Left lung (tissue), 10 donors: ENCODE data around the gene CHD9. TPM values are rescaled to one million over a fixed set of nuclear protein-coding genes. Genes with fewer than 3 reads are reported as not detected.
A peak's percentile ranks its signal among the peaks of the same experiment; 100 is the strongest.

Source experiments
- ATAC-seq: fragments of 200-7000 bp; cut with Tn5 transposase; one replicate; pipeline ENCODE4 v1.9.1; 2020; ENCODE audit warnings: moderate library complexity
- DNase-seq, 4 donors: peaks; one replicate each; pipeline ENCODE4 v3.0.0-alpha.2; 2013 to 2020
- H3K27ac ChIP-seq, 2 donors: fragments of 200-600 bp; sonication (generic) in 1 of 2; one replicate each; pipeline versions ENCODE4 v1.5.0 to v1.8.0; 2020 to 2021
- H3K27me3 ChIP-seq, 2 donors: fragments of 200-600 bp; sonication (generic) in 1 of 2; one replicate each; pipeline versions ENCODE4 v1.5.0 to v1.8.0; 2020 to 2021
- H3K36me3 ChIP-seq, 2 donors: fragments of 200-600 bp; sonication (generic) in 1 of 2; one replicate each; pipeline versions ENCODE4 v1.5.0 to v1.8.0; 2020 to 2021
- H3K4me1 ChIP-seq, 2 donors: fragments of 200-600 bp; one replicate each; pipeline ENCODE4 v1.8.0; 2021
- H3K4me3 ChIP-seq, 2 donors: fragments of 200-600 bp; sonication (generic) in 1 of 2; one replicate each; pipeline versions ENCODE4 v1.5.0 to v1.8.0; 2020 to 2021; ENCODE audit warnings: mild to moderate bottlenecking in 1 of 2
- H3K9me3 ChIP-seq, 2 donors: fragments of 200-600 bp; sonication (generic) in 1 of 2; one replicate each; pipeline versions ENCODE4 v1.5.0 to v1.8.0; 2020 to 2021
- intact Hi-C, 2 donors: fragments of 100-400 bp; cut with DNase I; formaldehyde crosslinking; loops; one replicate each; pipeline versions ENCODE4 v1.11.2 to v1.14.2; 2022
- polyA plus RNA-seq, 6 donors: library from polyadenylated mRNA; unstranded; fragments of 120-200 nt; gene quantifications; one replicate each; pipeline ENCODE4 v1.2.1, GENCODE V29; 2013; ENCODE audit not compliant: insufficient read length in 6 of 6
- total RNA-seq, 2 donors: library from RNA; stranded (reverse); fragmentation: NEBNext Ultra II Directional; extraction: Animal tissue kit (Norgen Biotek cat#: 25700); gene quantifications; one replicate each; pipeline ENCODE4 v1.2.1, GENCODE V29; 2021
- TF ChIP-seq, protein P1 (sequence below), 2 donors: fragments of 200-600 bp; sonication (generic) in 1 of 2; IDR thresholded peaks; one replicate each; pipeline versions ENCODE4 v1.5.0 to v1.8.0; 2021; ENCODE audit warnings: antibody characterized with exemption in 2 of 2
- donor health status: DM: no; HTN: yes; CAD: no.
- donor health status: DM: no; HTN: no; CAD: no.

The CHD9 gene
- total and polyA plus RNA-seq, 8 donors: 65.6 to 88.0 (median 74.0) TPM

GRCh38 chr16:53085931-53086421, 31.2 kb downstream of the CHD9 start:
- TF ChIP-seq, protein P1, sequence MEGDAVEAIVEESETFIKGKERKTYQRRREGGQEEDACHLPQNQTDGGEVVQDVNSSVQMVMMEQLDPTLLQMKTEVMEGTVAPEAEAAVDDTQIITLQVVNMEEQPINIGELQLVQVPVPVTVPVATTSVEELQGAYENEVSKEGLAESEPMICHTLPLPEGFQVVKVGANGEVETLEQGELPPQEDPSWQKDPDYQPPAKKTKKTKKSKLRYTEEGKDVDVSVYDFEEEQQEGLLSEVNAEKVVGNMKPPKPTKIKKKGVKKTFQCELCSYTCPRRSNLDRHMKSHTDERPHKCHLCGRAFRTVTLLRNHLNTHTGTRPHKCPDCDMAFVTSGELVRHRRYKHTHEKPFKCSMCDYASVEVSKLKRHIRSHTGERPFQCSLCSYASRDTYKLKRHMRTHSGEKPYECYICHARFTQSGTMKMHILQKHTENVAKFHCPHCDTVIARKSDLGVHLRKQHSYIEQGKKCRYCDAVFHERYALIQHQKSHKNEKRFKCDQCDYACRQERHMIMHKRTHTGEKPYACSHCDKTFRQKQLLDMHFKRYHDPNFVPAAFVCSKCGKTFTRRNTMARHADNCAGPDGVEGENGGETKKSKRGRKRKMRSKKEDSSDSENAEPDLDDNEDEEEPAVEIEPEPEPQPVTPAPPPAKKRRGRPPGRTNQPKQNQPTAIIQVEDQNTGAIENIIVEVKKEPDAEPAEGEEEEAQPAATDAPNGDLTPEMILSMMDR (IDR thresholded peaks at IDR 0.05): no peak
- DNase-seq: peak in 1 of 4 donors; percentile 21
- H3K36me3 ChIP-seq: no peaks in the 10 kb centered on the region
- H3K27me3 ChIP-seq: no peaks in the 10 kb centered on the region
- H3K4me1 ChIP-seq: peaks cover 43 to 63% of the 10 kb centered on the region in 2 donors
- peak overlapping the region; percentile 53 to 61 for H3K27ac ChIP-seq
- intact Hi-C loops: no loop called here
- no peak overlapping the region for H3K4me3 ChIP-seq
- no peak for ATAC-seq
- H3K9me3 ChIP-seq: no peaks in the 10 kb centered on the region

DNA sequence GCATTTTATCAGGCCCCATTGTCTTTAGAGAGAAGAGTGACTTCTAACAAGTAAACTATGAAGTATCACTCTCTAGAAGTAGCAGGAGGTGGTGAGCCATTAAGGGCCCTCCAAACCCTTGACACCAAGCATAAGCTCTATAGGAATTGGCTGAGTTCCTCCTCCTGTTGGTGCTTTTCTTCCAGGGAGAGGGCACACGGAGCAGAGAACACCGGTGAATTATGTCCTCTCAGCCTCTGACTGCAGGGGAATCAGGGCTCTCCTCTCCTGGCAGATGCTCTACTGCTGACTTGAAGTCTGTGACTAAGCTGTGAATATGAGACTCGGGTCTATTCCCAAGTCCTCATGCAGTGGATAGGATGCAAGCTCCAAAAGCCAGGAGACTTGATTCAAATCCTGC, 32.3 kb downstream of the CHD9 start:
- no peak overlapping the region for H3K27ac ChIP-seq

DNA sequence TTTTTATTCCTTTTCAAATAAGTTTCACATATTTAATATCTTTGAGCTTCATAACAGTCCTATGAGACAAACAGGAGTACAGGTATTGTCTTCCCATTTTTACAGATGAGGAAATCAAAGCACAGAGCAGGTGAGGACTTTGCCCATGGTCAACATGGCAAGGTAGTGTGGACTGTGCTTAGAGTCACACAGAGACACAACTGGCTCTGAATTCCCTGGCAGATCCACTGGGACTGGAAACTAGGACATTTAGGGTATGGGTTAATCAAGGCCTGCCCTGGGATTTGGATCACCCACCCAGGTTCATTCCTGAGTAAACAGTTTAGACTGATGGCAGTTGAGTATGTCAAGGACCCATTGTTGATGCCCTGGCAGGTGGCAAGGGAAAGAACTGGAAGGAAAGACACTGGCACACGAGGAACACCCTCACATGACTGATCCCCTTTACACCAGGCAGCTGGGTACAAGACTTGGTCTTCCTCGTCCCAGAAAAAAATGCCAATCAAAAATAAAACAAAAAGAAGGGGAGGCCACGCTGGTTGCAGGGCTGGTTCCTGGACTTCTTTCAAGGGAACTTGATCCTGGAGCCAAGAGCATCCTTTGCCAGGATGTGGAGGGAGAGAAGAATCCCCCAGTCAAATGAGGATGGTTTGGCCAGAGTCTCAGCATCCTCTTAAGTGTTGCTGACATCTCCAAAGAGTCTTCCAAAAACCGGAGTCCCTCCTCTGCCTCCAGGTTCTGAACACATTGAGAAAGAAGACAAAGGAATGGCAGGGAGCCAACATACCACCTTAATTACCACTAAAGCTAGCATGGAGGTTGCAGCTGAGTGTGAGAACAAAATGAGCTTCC, 34.9 kb downstream of the CHD9 start:
- ATAC-seq (no peak), DNase-seq (peak in 1 of 4 donors; percentile 25)
- Histone ChIP-seq H3K4me1 (peaks cover 64 to 89% of the 10 kb centered on the region in 2 donors), H3K4me3 (no peak overlapping the region), H3K27me3 (no peaks in the 10 kb centered on the region), H3K27ac (peak overlapping the region in 1 of 2 donors; percentile 82), H3K36me3 (no peaks in the 10 kb centered on the region), H3K9me3 (no peaks in the 10 kb centered on the region)
- TF ChIP-seq, protein P1 (IDR thresholded peaks at IDR 0.05): no peak
- intact Hi-C loops: no loop called here

More for the DNA sequence above, 32.3 kb downstream of the CHD9 start:
- intact Hi-C loops: no loop called here
- Histone ChIP-seq H3K4me3 (no peak overlapping the region), H3K27me3 (no peaks in the 10 kb centered on the region), H3K4me1 (peaks cover 46 to 72% of the 10 kb centered on the region in 2 donors), H3K36me3 (no peaks in the 10 kb centered on the region), H3K9me3 (no peaks in the 10 kb centered on the region)
- TF ChIP-seq, protein P1 (IDR thresholded peaks at IDR 0.05): no peak
- DNase-seq: peak in 1 of 4 donors; percentile 16
- ATAC-seq: peak; percentile 41

DNA sequence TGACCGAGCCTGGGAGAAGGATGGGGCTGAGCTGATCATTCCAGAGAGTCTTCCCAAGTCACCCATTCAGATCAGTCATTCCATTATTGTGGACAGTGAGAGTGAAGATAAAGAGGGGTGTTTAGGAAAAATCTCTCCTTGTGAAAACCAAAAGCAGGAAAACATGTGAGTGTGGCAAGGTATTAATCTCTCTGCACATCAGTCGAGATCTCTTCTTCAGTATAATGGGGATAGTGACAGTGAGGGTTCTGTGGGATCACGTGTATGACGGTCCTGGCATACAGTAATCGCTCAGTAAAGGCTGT, 35.4 kb downstream of the CHD9 start:
- intact Hi-C loops: no loop called here
- peaks cover 59 to 88% of the 10 kb centered on the region in 2 donors for H3K4me1 ChIP-seq

More for the DNA sequence above, 35.4 kb downstream of the CHD9 start:
- Histone ChIP-seq H3K36me3 (no peaks in the 10 kb centered on the region), H3K27ac (peak overlapping the region; percentile 82), H3K9me3 (no peaks in the 10 kb centered on the region), H3K4me3 (no peak overlapping the region), H3K27me3 (no peaks in the 10 kb centered on the region)
- no peak for ATAC-seq
- no peak for DNase-seq
- TF ChIP-seq, protein P1 (IDR thresholded peaks at IDR 0.05): no peak
